ENCODE results near the gene LY6G6C.
A peak's percentile ranks its signal among the peaks of the same experiment; 100 is the strongest.

LY6G6C gene

DNA sequence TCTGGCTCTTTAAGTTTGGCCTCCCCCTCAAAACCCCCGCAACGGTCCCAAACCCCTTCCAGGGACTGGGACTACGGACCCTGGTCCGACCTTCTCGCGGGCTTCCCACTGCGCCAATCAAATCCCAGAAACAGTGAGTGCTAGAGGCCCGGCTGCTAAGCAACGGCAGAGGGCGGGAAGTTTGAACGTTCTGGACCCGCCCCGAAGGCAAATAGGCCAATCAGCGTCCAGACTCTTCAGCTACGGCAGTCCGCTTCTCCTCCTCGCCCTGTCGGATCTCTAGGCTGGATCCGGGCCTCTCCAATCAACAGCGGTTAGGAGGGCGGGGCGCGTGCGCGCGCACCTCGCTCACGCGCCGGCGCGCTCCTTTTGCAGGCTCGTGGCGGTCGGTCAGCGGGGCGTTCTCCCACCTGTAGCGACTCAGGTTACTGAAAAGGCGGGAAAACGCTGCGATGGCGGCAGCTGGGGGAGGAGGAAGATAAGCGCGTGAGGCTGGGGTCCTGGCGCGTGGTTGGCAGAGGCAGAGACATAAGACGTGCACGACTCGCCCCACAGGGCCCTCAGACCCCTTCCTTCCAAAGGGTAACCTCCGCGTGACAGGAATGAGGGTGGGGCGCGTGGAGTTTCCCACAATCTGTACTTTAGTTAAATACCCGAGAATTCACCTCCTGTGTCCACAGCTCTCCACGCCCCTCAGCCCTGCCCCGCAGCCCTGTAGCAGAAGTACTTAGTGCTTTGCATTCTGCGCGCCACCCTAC lies 18.3 kb upstream of the LY6G6C start, which contains the start of gene MSH5 (continued):
- TF ChIP-seq, protein P1, sequence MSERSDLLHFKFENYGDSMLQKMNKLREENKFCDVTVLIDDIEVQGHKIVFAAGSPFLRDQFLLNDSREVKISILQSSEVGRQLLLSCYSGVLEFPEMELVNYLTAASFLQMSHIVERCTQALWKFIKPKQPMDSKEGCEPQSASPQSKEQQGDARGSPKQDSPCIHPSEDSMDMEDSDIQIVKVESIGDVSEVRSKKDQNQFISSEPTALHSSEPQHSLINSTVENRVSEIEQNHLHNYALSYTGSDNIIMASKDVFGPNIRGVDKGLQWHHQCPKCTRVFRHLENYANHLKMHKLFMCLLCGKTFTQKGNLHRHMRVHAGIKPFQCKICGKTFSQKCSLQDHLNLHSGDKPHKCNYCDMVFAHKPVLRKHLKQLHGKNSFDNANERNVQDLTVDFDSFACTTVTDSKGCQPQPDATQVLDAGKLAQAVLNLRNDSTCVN (tag by site-specific recombination; optimal IDR thresholded peaks at IDR 0.05), result peak; percentile 99
- TF ChIP-seq ZNF404 (tag by site-specific recombination; IDR thresholded peaks at IDR 0.05), result no peak
- no peak for TF ChIP-seq ZNF837 (tag by site-specific recombination; IDR thresholded peaks at IDR 0.05)
- no peak for TF ChIP-seq ZNF561 (tag by site-specific recombination; IDR thresholded peaks at IDR 0.05; ENCODE audit: borderline replicate concordance)
- no peak for TF ChIP-seq ZNF707 (tag by site-specific recombination; IDR thresholded peaks at IDR 0.05)
- TF ChIP-seq WT1 (tag by site-specific recombination; IDR thresholded peaks at IDR 0.05), result peak; percentile 70
- no peak for TF ChIP-seq ZNF302 (tag by site-specific recombination; IDR thresholded peaks at IDR 0.05; ENCODE audit: low read depth)
- TF ChIP-seq ZFP69B (tag by site-specific recombination; IDR thresholded peaks at IDR 0.05), result peak; percentile 65; the same call in 1 of the 2 replicates
- TF ChIP-seq, protein P2, sequence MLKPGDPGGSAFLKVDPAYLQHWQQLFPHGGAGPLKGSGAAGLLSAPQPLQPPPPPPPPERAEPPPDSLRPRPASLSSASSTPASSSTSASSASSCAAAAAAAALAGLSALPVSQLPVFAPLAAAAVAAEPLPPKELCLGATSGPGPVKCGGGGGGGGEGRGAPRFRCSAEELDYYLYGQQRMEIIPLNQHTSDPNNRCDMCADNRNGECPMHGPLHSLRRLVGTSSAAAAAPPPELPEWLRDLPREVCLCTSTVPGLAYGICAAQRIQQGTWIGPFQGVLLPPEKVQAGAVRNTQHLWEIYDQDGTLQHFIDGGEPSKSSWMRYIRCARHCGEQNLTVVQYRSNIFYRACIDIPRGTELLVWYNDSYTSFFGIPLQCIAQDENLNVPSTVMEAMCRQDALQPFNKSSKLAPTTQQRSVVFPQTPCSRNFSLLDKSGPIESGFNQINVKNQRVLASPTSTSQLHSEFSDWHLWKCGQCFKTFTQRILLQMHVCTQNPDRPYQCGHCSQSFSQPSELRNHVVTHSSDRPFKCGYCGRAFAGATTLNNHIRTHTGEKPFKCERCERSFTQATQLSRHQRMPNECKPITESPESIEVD (tag by site-specific recombination; IDR thresholded peaks at IDR 0.05), result no peak
- TF ChIP-seq ZSCAN16 (tag by site-specific recombination; IDR thresholded peaks at IDR 0.05), result no peak
- TF ChIP-seq ZNF544 (tag by site-specific recombination; IDR thresholded peaks at IDR 0.05), result no peak
- TF ChIP-seq ZNF776 (tag by site-specific recombination; IDR thresholded peaks at IDR 0.05; ENCODE audit: borderline replicate concordance), result no peak
- TF ChIP-seq ZNF585B (tag by site-specific recombination; IDR thresholded peaks at IDR 0.05), result no peak
- TF ChIP-seq ZEB2 (tag by site-specific recombination; IDR thresholded peaks at IDR 0.05), result peak; percentile 96
- peak; percentile 78; the same call in 1 of the 2 replicates for TF ChIP-seq YY1 (tag by site-specific recombination; IDR thresholded peaks at IDR 0.05)
- TF ChIP-seq, protein P3, sequence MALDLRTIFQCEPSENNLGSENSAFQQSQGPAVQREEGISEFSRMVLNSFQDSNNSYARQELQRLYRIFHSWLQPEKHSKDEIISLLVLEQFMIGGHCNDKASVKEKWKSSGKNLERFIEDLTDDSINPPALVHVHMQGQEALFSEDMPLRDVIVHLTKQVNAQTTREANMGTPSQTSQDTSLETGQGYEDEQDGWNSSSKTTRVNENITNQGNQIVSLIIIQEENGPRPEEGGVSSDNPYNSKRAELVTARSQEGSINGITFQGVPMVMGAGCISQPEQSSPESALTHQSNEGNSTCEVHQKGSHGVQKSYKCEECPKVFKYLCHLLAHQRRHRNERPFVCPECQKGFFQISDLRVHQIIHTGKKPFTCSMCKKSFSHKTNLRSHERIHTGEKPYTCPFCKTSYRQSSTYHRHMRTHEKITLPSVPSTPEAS (tag by site-specific recombination; IDR thresholded peaks at IDR 0.05), result peak; percentile 51; the same call in 1 of the 2 replicates
- TF ChIP-seq ZSCAN30 (tag by site-specific recombination; IDR thresholded peaks at IDR 0.05), result peak; percentile 72
- TF ChIP-seq ZNF324 (tag by site-specific recombination; IDR thresholded peaks at IDR 0.05), result peak; percentile 74
- TF ChIP-seq ZNF223 (tag by site-specific recombination; IDR thresholded peaks at IDR 0.05), result no peak
- no peak for TF ChIP-seq ZNF423 (tag by site-specific recombination; IDR thresholded peaks at IDR 0.05)
- TF ChIP-seq ZNF658 (tag by site-specific recombination; IDR thresholded peaks at IDR 0.05), result no peak
- peak; percentile 89; the same call in 1 of the 2 replicates for TF ChIP-seq BCL11B (tag by site-specific recombination; IDR thresholded peaks at IDR 0.05; ENCODE audit: low read depth)
- peak; percentile 99 for TF ChIP-seq SP2 (tag by site-specific recombination; IDR thresholded peaks at IDR 0.05)
- TF ChIP-seq ZNF394 (tag by site-specific recombination; IDR thresholded peaks at IDR 0.05; ENCODE audit: borderline replicate concordance), result peak; percentile 63; the same call in 1 of the 2 replicates
- TF ChIP-seq, protein P4, sequence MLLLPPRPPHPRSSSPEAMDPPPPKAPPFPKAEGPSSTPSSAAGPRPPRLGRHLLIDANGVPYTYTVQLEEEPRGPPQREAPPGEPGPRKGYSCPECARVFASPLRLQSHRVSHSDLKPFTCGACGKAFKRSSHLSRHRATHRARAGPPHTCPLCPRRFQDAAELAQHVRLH (tag by site-specific recombination; IDR thresholded peaks at IDR 0.05), result no peak
- TF ChIP-seq, protein P5, sequence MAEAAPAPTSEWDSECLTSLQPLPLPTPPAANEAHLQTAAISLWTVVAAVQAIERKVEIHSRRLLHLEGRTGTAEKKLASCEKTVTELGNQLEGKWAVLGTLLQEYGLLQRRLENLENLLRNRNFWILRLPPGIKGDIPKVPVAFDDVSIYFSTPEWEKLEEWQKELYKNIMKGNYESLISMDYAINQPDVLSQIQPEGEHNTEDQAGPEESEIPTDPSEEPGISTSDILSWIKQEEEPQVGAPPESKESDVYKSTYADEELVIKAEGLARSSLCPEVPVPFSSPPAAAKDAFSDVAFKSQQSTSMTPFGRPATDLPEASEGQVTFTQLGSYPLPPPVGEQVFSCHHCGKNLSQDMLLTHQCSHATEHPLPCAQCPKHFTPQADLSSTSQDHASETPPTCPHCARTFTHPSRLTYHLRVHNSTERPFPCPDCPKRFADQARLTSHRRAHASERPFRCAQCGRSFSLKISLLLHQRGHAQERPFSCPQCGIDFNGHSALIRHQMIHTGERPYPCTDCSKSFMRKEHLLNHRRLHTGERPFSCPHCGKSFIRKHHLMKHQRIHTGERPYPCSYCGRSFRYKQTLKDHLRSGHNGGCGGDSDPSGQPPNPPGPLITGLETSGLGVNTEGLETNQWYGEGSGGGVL (tag by site-specific recombination; IDR thresholded peaks at IDR 0.05), result no peak
- TF ChIP-seq, protein P6, sequence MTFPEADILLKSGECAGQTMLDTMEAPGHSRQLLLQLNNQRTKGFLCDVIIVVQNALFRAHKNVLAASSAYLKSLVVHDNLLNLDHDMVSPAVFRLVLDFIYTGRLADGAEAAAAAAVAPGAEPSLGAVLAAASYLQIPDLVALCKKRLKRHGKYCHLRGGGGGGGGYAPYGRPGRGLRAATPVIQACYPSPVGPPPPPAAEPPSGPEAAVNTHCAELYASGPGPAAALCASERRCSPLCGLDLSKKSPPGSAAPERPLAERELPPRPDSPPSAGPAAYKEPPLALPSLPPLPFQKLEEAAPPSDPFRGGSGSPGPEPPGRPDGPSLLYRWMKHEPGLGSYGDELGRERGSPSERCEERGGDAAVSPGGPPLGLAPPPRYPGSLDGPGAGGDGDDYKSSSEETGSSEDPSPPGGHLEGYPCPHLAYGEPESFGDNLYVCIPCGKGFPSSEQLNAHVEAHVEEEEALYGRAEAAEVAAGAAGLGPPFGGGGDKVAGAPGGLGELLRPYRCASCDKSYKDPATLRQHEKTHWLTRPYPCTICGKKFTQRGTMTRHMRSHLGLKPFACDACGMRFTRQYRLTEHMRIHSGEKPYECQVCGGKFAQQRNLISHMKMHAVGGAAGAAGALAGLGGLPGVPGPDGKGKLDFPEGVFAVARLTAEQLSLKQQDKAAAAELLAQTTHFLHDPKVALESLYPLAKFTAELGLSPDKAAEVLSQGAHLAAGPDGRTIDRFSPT (tag by site-specific recombination; IDR thresholded peaks at IDR 0.05), result 0 out of 2 replicates have a peak, but pooled peaks have one; percentile 13
- TF ChIP-seq, protein P7, sequence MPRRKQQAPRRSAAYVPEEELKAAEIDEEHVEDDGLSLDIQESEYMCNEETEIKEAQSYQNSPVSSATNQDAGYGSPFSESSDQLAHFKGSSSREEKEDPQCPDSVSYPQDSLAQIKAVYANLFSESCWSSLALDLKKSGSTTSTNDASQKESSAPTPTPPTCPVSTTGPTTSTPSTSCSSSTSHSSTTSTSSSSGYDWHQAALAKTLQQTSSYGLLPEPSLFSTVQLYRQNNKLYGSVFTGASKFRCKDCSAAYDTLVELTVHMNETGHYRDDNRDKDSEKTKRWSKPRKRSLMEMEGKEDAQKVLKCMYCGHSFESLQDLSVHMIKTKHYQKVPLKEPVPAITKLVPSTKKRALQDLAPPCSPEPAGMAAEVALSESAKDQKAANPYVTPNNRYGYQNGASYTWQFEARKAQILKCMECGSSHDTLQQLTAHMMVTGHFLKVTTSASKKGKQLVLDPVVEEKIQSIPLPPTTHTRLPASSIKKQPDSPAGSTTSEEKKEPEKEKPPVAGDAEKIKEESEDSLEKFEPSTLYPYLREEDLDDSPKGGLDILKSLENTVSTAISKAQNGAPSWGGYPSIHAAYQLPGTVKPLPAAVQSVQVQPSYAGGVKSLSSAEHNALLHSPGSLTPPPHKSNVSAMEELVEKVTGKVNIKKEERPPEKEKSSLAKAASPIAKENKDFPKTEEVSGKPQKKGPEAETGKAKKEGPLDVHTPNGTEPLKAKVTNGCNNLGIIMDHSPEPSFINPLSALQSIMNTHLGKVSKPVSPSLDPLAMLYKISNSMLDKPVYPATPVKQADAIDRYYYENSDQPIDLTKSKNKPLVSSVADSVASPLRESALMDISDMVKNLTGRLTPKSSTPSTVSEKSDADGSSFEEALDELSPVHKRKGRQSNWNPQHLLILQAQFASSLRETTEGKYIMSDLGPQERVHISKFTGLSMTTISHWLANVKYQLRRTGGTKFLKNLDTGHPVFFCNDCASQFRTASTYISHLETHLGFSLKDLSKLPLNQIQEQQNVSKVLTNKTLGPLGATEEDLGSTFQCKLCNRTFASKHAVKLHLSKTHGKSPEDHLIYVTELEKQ (tag by site-specific recombination; IDR thresholded peaks at IDR 0.05; ENCODE audit: borderline replicate concordance), result 0 out of 2 replicates have a peak, but pooled peaks have one; percentile 17
